ENCODE measurements around the gene MEN1.

- TF ChIP-seq CTCF (IDR thresholded peaks at IDR 0.05 in 8 of 11, conservative IDR thresholded peaks at IDR 0.05 in 3 of 11) (no peak), POLR2A (IDR thresholded peaks at IDR 0.05) (no peak), POLR2AphosphoS5 (IDR thresholded peaks at IDR 0.05) (no peak)
These were observed 6.5 kb downstream of the MEN1 start for GRCh38 chr11:64803846-64804345.

Measured in spleen (tissue), 7 donors.